ENCODE measurements around the gene ITGA2B.
A peak's percentile ranks its signal among the peaks of the same experiment; 100 is the strongest.

ITGA2B gene

DNA sequence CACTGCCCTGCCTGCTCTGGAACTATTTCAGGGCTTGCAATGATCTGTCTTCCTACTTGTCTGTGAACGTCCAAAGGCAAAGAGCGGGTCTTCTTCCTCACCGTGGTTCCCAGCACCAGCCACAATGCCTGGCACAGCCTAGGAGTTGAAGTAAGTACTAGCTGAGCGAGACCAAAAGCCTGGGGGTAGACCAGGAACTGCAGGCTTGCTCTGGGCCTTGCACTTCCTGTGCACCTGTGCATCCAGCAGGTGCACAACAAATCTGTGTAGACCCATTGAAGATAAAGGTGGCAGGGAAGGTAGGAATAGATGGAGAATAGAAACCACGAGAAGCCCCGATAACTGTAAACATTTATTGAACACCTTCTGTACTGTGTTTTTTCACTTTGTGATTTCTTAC, 30.4 kb downstream of the ITGA2B start:
- Histone ChIP-seq H3K4me1 (ENCODE audit: control insufficient read depth in 2 of 2, insufficient read depth in 1 of 2, low read depth in 1 of 2, low read length in 2 of 2) (peaks cover 22 to 23% of the 10 kb centered on the region in 2 donors), H3K79me1 (ENCODE audit: low read depth, low read length) (peaks cover 23% of the 10 kb centered on the region), H3K23ac (ENCODE audit: low read depth, low read length, poor library complexity) (no peak overlapping the region), H3K27me3 (ENCODE audit: control insufficient read depth in 3 of 3, insufficient read depth in 3 of 3, low read depth in 1 of 3, low read length in 3 of 3) (peaks cover 0 to 2% (median 1%) of the 10 kb centered on the region in 3 experiments), H4K91ac (ENCODE audit: low read depth, low read length, poor library complexity) (no peak overlapping the region), H2BK12ac (ENCODE audit: low read length) (no peak overlapping the region), H2AK5ac (ENCODE audit: low read depth, low read length) (no peak overlapping the region), H2BK120ac (ENCODE audit: low read depth, low read length) (no peak overlapping the region), H3K9me3 (replicated peaks in 1 of 2; ENCODE audit: control insufficient read depth in 2 of 2, insufficient read depth in 1 of 2, low read depth in 1 of 2, low read length in 2 of 2) (no peaks in the 10 kb centered on the region), H3K4me3 (ENCODE audit: low read length in 2 of 2) (no peak overlapping the region), H3K14ac (ENCODE audit: low read length) (no peak overlapping the region), H3K27ac (replicated peaks; ENCODE audit: low read length) (no peak overlapping the region), H3K9ac (ENCODE audit: low read depth, low read length, poor library complexity) (no peak overlapping the region), H2BK5ac (ENCODE audit: low read length) (no peak overlapping the region), H4K8ac (ENCODE audit: low read depth, low read length) (no peak overlapping the region), H3K18ac (ENCODE audit: low read length) (no peak overlapping the region), H3K4me2 (ENCODE audit: insufficient read depth, low read length, poor library complexity, severe bottlenecking) (no peak overlapping the region), H3K36me3 (replicated peaks in 1 of 2; ENCODE audit: control insufficient read depth in 2 of 2, insufficient read depth in 2 of 2, low read length in 2 of 2) (peaks cover 11 to 48% of the 10 kb centered on the region in 2 donors), H2BK15ac (ENCODE audit: low read length) (no peak overlapping the region), H3K4ac (ENCODE audit: low read length) (no peak overlapping the region), H2AFZ (ENCODE audit: low read length) (no peak overlapping the region)
- WGBS, 2 donors (ENCODE audit: extremely low coverage in 2 of 2, insufficient read length in 2 of 2, insufficient replicate concordance in 1 of 2): no CpG with 5 or more reads among the region's 6 CpGs
- no peak for DNase-seq (ENCODE audit: low spot score)

DNA sequence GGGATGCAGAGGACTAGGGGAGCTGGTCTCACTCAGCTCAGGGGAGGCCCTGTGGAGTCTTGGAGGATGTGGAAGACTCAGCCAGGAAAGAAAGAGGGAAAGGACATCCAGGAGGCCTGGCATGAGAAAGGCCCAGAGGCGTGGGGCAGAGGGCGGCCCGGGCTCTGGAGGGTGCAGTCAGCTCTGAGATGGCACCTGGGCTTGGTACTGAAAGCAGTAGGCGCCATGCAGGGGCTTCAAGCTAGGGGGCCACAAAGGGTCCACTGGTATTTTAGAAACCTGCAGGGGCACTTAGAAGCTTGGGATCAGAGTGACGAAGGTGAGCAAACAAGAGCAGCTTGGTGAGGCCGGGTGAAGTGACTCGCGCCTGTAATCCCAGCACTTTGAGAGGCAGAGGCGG, 31.4 kb downstream of the ITGA2B start:
- Histone ChIP-seq H3K4me3 (ENCODE audit: low read length in 2 of 2) (no peak overlapping the region), H3K9me3 (replicated peaks in 1 of 2; ENCODE audit: control insufficient read depth in 2 of 2, insufficient read depth in 1 of 2, low read depth in 1 of 2, low read length in 2 of 2) (no peaks in the 10 kb centered on the region), H2BK120ac (ENCODE audit: low read depth, low read length) (no peak overlapping the region), H3K27ac (replicated peaks; ENCODE audit: low read length) (no peak overlapping the region), H2BK12ac (ENCODE audit: low read length) (no peak overlapping the region), H3K9ac (ENCODE audit: low read depth, low read length, poor library complexity) (no peak overlapping the region), H3K23ac (ENCODE audit: low read depth, low read length, poor library complexity) (no peak overlapping the region), H2BK5ac (ENCODE audit: low read length) (no peak overlapping the region), H2AK5ac (ENCODE audit: low read depth, low read length) (no peak overlapping the region), H3K4me1 (ENCODE audit: control insufficient read depth in 2 of 2, insufficient read depth in 1 of 2, low read depth in 1 of 2, low read length in 2 of 2) (peaks cover 21 to 25% of the 10 kb centered on the region in 2 donors), H4K8ac (ENCODE audit: low read depth, low read length) (no peak overlapping the region), H4K91ac (ENCODE audit: low read depth, low read length, poor library complexity) (no peak overlapping the region), H3K14ac (ENCODE audit: low read length) (no peak overlapping the region), H3K36me3 (replicated peaks in 1 of 2; ENCODE audit: control insufficient read depth in 2 of 2, insufficient read depth in 2 of 2, low read length in 2 of 2) (peaks cover 11 to 50% of the 10 kb centered on the region in 2 donors), H2BK15ac (ENCODE audit: low read length) (no peak overlapping the region), H3K4ac (ENCODE audit: low read length) (peak overlapping the region; percentile 29), H2AFZ (ENCODE audit: low read length) (no peak overlapping the region), H3K27me3 (ENCODE audit: control insufficient read depth in 3 of 3, insufficient read depth in 3 of 3, low read depth in 1 of 3, low read length in 3 of 3) (peaks cover 0 to 2% (median 0%) of the 10 kb centered on the region in 3 experiments), H3K79me1 (ENCODE audit: low read depth, low read length) (peaks cover 26% of the 10 kb centered on the region), H3K4me2 (ENCODE audit: insufficient read depth, low read length, poor library complexity, severe bottlenecking) (no peak overlapping the region), H3K18ac (ENCODE audit: low read length) (no peak overlapping the region)
- DNase-seq (ENCODE audit: low spot score): no peak
- no CpG with 5 or more reads among the region's 9 CpGs for WGBS, 2 donors (ENCODE audit: extremely low coverage in 2 of 2, insufficient read length in 2 of 2, insufficient replicate concordance in 1 of 2)

DNA sequence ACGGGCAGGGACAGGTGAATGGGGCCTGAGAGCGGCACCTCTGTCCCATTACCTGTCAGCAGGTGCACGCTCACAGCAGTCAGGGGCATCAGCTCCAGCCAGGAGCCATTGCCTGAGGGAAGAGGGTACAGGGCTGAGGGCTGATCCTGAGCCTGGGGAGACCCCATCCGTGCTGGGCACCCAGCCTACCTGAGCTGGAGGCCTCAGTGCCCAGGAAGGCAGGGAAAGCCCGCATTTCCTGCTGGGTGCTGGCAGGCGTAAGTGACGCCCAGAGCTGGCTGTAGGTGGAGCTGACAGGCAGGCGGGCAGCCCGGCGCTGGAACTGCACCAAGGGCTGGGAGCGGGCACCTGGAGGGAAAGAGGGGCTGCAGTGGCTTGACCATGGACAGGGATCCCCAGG, 33.2 kb downstream of the ITGA2B start:
- peak overlapping the region; percentile 30 for H3K18ac ChIP-seq (ENCODE audit: low read length)
- no peak for DNase-seq (ENCODE audit: low spot score)
- no CpG with 5 or more reads among the region's 11 CpGs for WGBS, 2 donors (ENCODE audit: extremely low coverage in 2 of 2, insufficient read length in 2 of 2, insufficient replicate concordance in 1 of 2)
- H3K4ac ChIP-seq (ENCODE audit: low read length): no peak overlapping the region
- H2BK12ac ChIP-seq (ENCODE audit: low read length): no peak overlapping the region
- H2BK5ac ChIP-seq (ENCODE audit: low read length): no peak overlapping the region
- no peak overlapping the region for H2AK5ac ChIP-seq (ENCODE audit: low read depth, low read length)
- H3K23ac ChIP-seq (ENCODE audit: low read depth, low read length, poor library complexity): peak overlapping the region; percentile 75
- H3K27me3 ChIP-seq (ENCODE audit: control insufficient read depth in 3 of 3, insufficient read depth in 3 of 3, low read depth in 1 of 3, low read length in 3 of 3): peaks cover 0 to 2% (median 0%) of the 10 kb centered on the region in 3 experiments
- no peak overlapping the region for H4K91ac ChIP-seq (ENCODE audit: low read depth, low read length, poor library complexity)
- H3K4me1 ChIP-seq (ENCODE audit: control insufficient read depth in 2 of 2, insufficient read depth in 1 of 2, low read depth in 1 of 2, low read length in 2 of 2): peaks cover 9 to 15% of the 10 kb centered on the region in 2 donors
- no peak overlapping the region for H3K9ac ChIP-seq (ENCODE audit: low read depth, low read length, poor library complexity)
- no peak overlapping the region for H2BK120ac ChIP-seq (ENCODE audit: low read depth, low read length)
- no peak overlapping the region for H2AFZ ChIP-seq (ENCODE audit: low read length)
- H3K36me3 ChIP-seq (replicated peaks in 1 of 2; ENCODE audit: control insufficient read depth in 2 of 2, insufficient read depth in 2 of 2, low read length in 2 of 2): peaks cover 20 to 64% of the 10 kb centered on the region in 2 donors
- peak overlapping the region; percentile 19 for H4K8ac ChIP-seq (ENCODE audit: low read depth, low read length)
- H3K4me3 ChIP-seq (ENCODE audit: low read length in 2 of 2): no peak overlapping the region
- no peak overlapping the region for H3K27ac ChIP-seq (replicated peaks; ENCODE audit: low read length)
- H2BK15ac ChIP-seq (ENCODE audit: low read length): no peak overlapping the region
- H3K14ac ChIP-seq (ENCODE audit: low read length): no peak overlapping the region
- H3K79me1 ChIP-seq (ENCODE audit: low read depth, low read length): peaks cover 16% of the 10 kb centered on the region
- no peaks in the 10 kb centered on the region for H3K9me3 ChIP-seq (replicated peaks in 1 of 2; ENCODE audit: control insufficient read depth in 2 of 2, insufficient read depth in 1 of 2, low read depth in 1 of 2, low read length in 2 of 2)
- H3K4me2 ChIP-seq (ENCODE audit: insufficient read depth, low read length, poor library complexity, severe bottlenecking): no peak overlapping the region

DNA sequence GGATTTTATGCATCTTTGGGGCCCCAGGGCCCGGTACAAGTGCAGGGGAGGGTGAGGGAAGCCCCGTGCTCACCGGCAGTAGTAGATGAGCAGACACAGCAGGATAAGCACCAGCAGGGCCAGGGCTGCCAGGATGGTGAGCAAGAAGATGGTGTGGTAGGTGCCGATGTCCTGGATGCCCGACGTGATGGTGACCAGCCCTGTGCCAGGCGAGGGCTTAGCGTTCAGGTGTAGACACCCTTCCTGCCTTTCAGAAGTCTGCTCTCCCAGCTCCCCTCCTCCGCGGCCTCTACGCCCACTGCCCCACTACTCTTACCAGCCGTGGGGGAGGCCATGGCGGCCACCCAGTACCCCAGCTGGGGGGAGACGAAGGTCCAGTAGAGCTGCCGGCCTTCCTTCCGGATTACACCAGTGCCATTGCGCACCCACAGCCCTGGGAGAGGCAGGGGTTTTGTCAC, 33.8 kb downstream of the ITGA2B start:
- peaks cover 3 to 9% of the 10 kb centered on the region in 2 donors for H3K4me1 ChIP-seq (ENCODE audit: control insufficient read depth in 2 of 2, insufficient read depth in 1 of 2, low read depth in 1 of 2, low read length in 2 of 2)
- H2BK12ac ChIP-seq (ENCODE audit: low read length): no peak overlapping the region
- WGBS, 2 donors (ENCODE audit: extremely low coverage in 2 of 2, insufficient read length in 2 of 2, insufficient replicate concordance in 1 of 2): no CpG with 5 or more reads among the region's 17 CpGs
- H2AFZ ChIP-seq (ENCODE audit: low read length): no peak overlapping the region
- no peak overlapping the region for H3K4me2 ChIP-seq (ENCODE audit: insufficient read depth, low read length, poor library complexity, severe bottlenecking)
- no peak overlapping the region for H3K14ac ChIP-seq (ENCODE audit: low read length)
- H3K36me3 ChIP-seq (replicated peaks in 1 of 2; ENCODE audit: control insufficient read depth in 2 of 2, insufficient read depth in 2 of 2, low read length in 2 of 2): peaks cover 22 to 64% of the 10 kb centered on the region in 2 donors
- peaks cover 16% of the 10 kb centered on the region for H3K79me1 ChIP-seq (ENCODE audit: low read depth, low read length)
- H2BK120ac ChIP-seq (ENCODE audit: low read depth, low read length): no peak overlapping the region
- H3K27me3 ChIP-seq (ENCODE audit: control insufficient read depth in 3 of 3, insufficient read depth in 3 of 3, low read depth in 1 of 3, low read length in 3 of 3): peaks cover 0 to 2% (median 0%) of the 10 kb centered on the region in 3 experiments
- no peaks in the 10 kb centered on the region for H3K9me3 ChIP-seq (replicated peaks in 1 of 2; ENCODE audit: control insufficient read depth in 2 of 2, insufficient read depth in 1 of 2, low read depth in 1 of 2, low read length in 2 of 2)
- no peak for DNase-seq (ENCODE audit: low spot score)
- H2BK5ac ChIP-seq (ENCODE audit: low read length): no peak overlapping the region
- no peak overlapping the region for H3K4ac ChIP-seq (ENCODE audit: low read length)
- H4K91ac ChIP-seq (ENCODE audit: low read depth, low read length, poor library complexity): no peak overlapping the region
- H3K18ac ChIP-seq (ENCODE audit: low read length): no peak overlapping the region
- H3K4me3 ChIP-seq (ENCODE audit: low read length in 2 of 2): no peak overlapping the region
- H4K8ac ChIP-seq (ENCODE audit: low read depth, low read length): no peak overlapping the region
- peak overlapping the region; percentile 78 for H2AK5ac ChIP-seq (ENCODE audit: low read depth, low read length)
- H3K23ac ChIP-seq (ENCODE audit: low read depth, low read length, poor library complexity): peak overlapping the region; percentile 75
- no peak overlapping the region for H3K9ac ChIP-seq (ENCODE audit: low read depth, low read length, poor library complexity)
- H3K27ac ChIP-seq (replicated peaks; ENCODE audit: low read length): peak overlapping the region; percentile 32
- H2BK15ac ChIP-seq (ENCODE audit: low read length): no peak overlapping the region

All from neuronal stem cell (in vitro differentiated cells).